Esophagus squamous epithelium (tissue), 4 donors: Measurements from ENCODE around the gene INSIG2.

Experiments used
- CTCF ChIP-seq, 6 experiments: fragments of 450-650 bp in 4 of 6; fragments of 200-600 bp in 2 of 6; sonication (generic) in 2 of 6; IDR thresholded peaks; one replicate each; pipeline ENCODE4 v1.5.1; 2016 to 2019; ENCODE audit warnings: antibody characterized with exemption in 6 of 6, mild to moderate bottlenecking in 4 of 6, moderate library complexity in 4 of 6
- POLR2A ChIP-seq, 4 donors: fragments of 450-650 bp; IDR thresholded peaks; one replicate each; pipeline ENCODE4 v1.6.1; 2017; ENCODE audit warnings: antibody characterized with exemption in 4 of 4, mild to moderate bottlenecking in 4 of 4, moderate library complexity in 3 of 4

- TF ChIP-seq CTCF (IDR thresholded peaks at IDR 0.05) (no peak), POLR2A (IDR thresholded peaks at IDR 0.05) (no peak)
These were observed 32.6 kb upstream of the INSIG2 start for GRCh38 chr2:118055512-118056164.
